Activated CD8-positive, alpha-beta T cell treated with anti-CD3 and anti-CD28 coated beads for 36 hours (primary cell): ENCODE results near the gene PHB1. TPM values are rescaled to one million over a fixed set of nuclear protein-coding genes. Genes with fewer than 3 reads are reported as not detected.

Source experiments
- ATAC-seq: fragments of 200-7000 bp; cut with Tn5 transposase; one replicate; pipeline ENCODE4 v1.10.0; 2021; ENCODE audit warnings: mild to moderate bottlenecking, moderate library complexity
- CTCF ChIA-PET: fragments of 350-600 bp; sonication (Branson Sonifier 250); formaldehyde crosslinking; loops from one replicate; lab custom pipeline; 2021; ENCODE audit warnings: antibody characterized with exemption; lab: Charles Lee
- POLR2A ChIA-PET: fragments of 350-600 bp; sonication (Branson Sonifier 250); formaldehyde crosslinking; loops from one replicate; lab custom pipeline; 2021; ENCODE audit warnings: antibody characterized with exemption; lab: Charles Lee
- DNase-seq: peaks from one replicate; pipeline ENCODE4 v3.0.0-alpha.2; 2020
- H3K27ac Mint-ChIP-seq: one replicate; pipeline ENCODE4 v1.8.0; 2021; ENCODE audit warnings: mild to moderate bottlenecking, mixed read lengths
- H3K27me3 Mint-ChIP-seq: one replicate; pipeline ENCODE4 v1.8.0; 2021; ENCODE audit warnings: mixed read lengths
- H3K36me3 Mint-ChIP-seq: one replicate; pipeline ENCODE4 v1.8.0; 2021; ENCODE audit warnings: low read depth, mixed read lengths
- H3K4me1 Mint-ChIP-seq: one replicate; pipeline ENCODE4 v1.8.0; 2021; ENCODE audit warnings: low read depth, mixed read lengths
- H3K4me3 Mint-ChIP-seq: one replicate; pipeline ENCODE4 v1.8.0; 2021; ENCODE audit warnings: mild to moderate bottlenecking, moderate library complexity, mixed read lengths
- H3K9me3 Mint-ChIP-seq: one replicate; pipeline ENCODE4 v1.8.0; 2021; ENCODE audit warnings: mixed read lengths
- CTCF ChIP-seq: fragments of 200-600 bp; IDR thresholded peaks from one replicate; pipeline ENCODE4 v1.8.0; 2022; ENCODE audit warnings: antibody characterized with exemption, mild to moderate bottlenecking
- intact Hi-C: fragments of 100-400 bp; cut with micrococcal nuclease; formaldehyde crosslinking; loops from one replicate; pipeline ENCODE4 v1.10.0; 2022
- total RNA-seq, 2 experiments: library from RNA; stranded (reverse); gene quantifications; one replicate each; pipeline ENCODE4 v1.2.3, GENCODE V29; 2021

Gene PHB1
- total RNA-seq, 2 experiments from 2014 or later: 363 to 381 TPM

DNA sequence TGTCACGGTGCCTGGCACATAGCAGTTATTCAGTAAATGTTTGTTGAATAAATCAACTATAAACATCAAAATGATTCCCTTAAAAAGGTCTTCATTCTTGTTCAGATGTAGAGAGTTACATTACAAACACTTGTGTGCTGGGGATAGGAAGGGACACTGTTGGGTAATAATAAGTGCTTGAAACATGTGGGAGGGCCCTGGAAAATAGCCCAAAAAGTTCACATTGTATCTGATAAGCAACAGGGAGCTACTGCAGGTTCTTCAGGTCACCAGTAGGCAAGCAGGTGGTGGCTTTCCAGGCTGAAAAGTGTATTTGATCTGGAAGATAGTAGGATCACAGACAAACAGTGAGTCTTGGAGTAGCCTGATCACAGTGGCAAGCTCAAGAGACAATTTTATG is 33.6 kb downstream of the PHB1 start:
- no peak for TF ChIP-seq CTCF
- intact Hi-C loops: no loop called here
- no peaks in the 10 kb centered on the region for H3K36me3 Mint-ChIP-seq
- no peak overlapping the region for H3K4me3 Mint-ChIP-seq
- H3K9me3 Mint-ChIP-seq: no peaks in the 10 kb centered on the region
- no peaks in the 10 kb centered on the region for H3K4me1 Mint-ChIP-seq
- ATAC-seq (no peak), DNase-seq (no peak)
- H3K27me3 Mint-ChIP-seq: no peaks in the 10 kb centered on the region
- POLR2A ChIA-PET: interaction anchor here (1.0 kb wide), 1 partner anchor 153 kb away, joined by 3 read pairs; no protein-coding TSS in a partner anchor
- no peak overlapping the region for H3K27ac Mint-ChIP-seq
- CTCF ChIA-PET: interaction anchor here (1.4 to 4.1 kb wide), 2 partner anchors 12 to 67 kb away, joined by 4 to 21 read pairs; no protein-coding TSS in a partner anchor

DNA sequence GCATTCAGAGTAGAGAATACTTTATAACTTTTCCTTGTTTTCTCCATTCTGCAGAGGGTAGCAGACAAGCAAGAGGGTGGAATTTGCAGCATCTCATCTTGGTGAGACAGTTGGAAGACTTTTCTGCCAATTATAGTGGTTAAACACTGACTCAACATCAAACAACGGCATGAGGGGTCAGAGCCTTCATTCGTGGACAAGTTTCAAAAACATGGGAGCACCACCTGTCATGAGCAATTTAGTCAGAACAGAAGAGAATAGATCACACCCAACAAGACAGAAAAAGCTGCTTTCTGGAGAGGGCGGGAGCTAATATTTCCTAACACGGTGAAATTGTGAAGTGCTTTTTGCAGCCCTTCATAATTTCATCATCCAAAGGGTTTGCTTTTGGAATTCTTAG is 34.8 kb downstream of the PHB1 start:
- intact Hi-C loops: no loop called here
- H3K36me3 Mint-ChIP-seq: no peaks in the 10 kb centered on the region
- H3K9me3 Mint-ChIP-seq: no peaks in the 10 kb centered on the region
- no peaks in the 10 kb centered on the region for H3K4me1 Mint-ChIP-seq
- ATAC-seq: no peak
- H3K27me3 Mint-ChIP-seq: no peaks in the 10 kb centered on the region
- H3K27ac Mint-ChIP-seq: no peak overlapping the region
- H3K4me3 Mint-ChIP-seq: no peak overlapping the region
- no peak for DNase-seq
- ChIA-PET CTCF (interaction anchor here (1.0 to 4.1 kb wide), 3 partner anchors 11 to 65 kb away, joined by 4 to 21 read pairs (median 5); no protein-coding TSS in a partner anchor), POLR2A (interaction anchor here (1.0 kb wide), 1 partner anchor 152 kb away, joined by 3 read pairs; no protein-coding TSS in a partner anchor)
- TF ChIP-seq CTCF: no peak

DNA sequence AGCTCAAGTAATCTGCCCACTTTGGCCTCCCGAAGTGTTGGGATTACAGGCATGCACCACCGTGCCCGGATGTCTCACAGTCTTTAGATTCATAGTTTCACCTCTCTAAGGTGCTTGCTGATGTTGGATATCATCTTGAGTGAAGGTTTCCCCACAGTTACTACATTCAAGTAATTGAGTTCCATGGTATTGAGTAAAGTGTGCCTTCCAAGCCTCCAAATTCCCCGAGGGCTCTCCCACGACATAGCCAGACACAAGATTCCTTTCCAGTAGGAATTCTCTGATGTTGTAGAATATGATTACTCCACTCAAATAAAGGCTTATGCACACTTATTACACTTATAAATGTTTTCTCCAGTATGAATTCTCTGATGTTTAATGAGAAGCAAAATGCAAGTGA is 36.4 kb downstream of the PHB1 start:
- H3K27ac Mint-ChIP-seq: no peak overlapping the region
- intact Hi-C loops: no loop called here
- no peak for TF ChIP-seq CTCF
- no peaks in the 10 kb centered on the region for H3K9me3 Mint-ChIP-seq
- no peak for ATAC-seq
- no peaks in the 10 kb centered on the region for H3K36me3 Mint-ChIP-seq
- H3K4me1 Mint-ChIP-seq: no peaks in the 10 kb centered on the region
- no peaks in the 10 kb centered on the region for H3K27me3 Mint-ChIP-seq
- ChIA-PET POLR2A (no interaction called here), CTCF (interaction anchor here (1.3 to 2.5 kb wide), 3 partner anchors 10 to 62 kb away, joined by 4 to 13 read pairs (median 8); no protein-coding TSS in a partner anchor)
- no peak for DNase-seq
- H3K4me3 Mint-ChIP-seq: no peak overlapping the region

- intact Hi-C loops: no loop called here
- no peak for DNase-seq
- no peaks in the 10 kb centered on the region for H3K4me1 Mint-ChIP-seq
- no peak overlapping the region for H3K27ac Mint-ChIP-seq
- no peaks in the 10 kb centered on the region for H3K27me3 Mint-ChIP-seq
- ChIA-PET POLR2A (no interaction called here), CTCF (no interaction called here)
- H3K4me3 Mint-ChIP-seq: no peak overlapping the region
- H3K36me3 Mint-ChIP-seq: no peaks in the 10 kb centered on the region
- H3K9me3 Mint-ChIP-seq: no peaks in the 10 kb centered on the region
- no peak for ATAC-seq
- no peak for TF ChIP-seq CTCF
Observed at GRCh38 chr17:49375544-49375943, 39.1 kb downstream of the PHB1 start.

DNA sequence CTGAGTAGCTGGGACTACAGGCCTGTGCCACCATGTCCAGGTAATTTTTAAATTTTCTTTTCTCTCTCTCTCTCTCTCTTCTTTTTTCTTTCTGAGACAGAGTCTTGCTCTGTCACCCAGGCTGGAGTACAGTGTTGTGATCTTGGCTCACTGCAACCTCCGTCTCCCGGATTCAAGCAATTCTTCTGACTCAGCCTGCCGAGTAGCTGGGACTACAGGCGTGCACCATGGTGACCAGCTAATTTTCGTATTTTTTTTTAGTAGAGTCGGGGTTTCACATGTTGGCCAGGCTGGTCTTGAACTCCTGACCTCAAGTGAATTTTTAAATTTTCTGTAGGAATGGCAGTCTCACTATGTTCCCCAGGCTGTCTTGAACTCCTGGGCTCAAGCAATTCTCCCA is 41.6 kb downstream of the PHB1 start:
- no peak for TF ChIP-seq CTCF
- ATAC-seq (no peak), DNase-seq (no peak)
- POLR2A ChIA-PET: interaction anchor here (1.0 kb wide), 1 partner anchor 27 kb away, joined by 3 read pairs; no protein-coding TSS in a partner anchor
- H3K36me3 Mint-ChIP-seq: no peaks in the 10 kb centered on the region
- intact Hi-C loops: no loop called here
- H3K27me3 Mint-ChIP-seq: no peaks in the 10 kb centered on the region
- CTCF ChIA-PET: interaction anchor here (0.9 kb wide), 1 partner anchor 13 kb away, joined by 4 read pairs; no protein-coding TSS in a partner anchor
- H3K4me1 Mint-ChIP-seq: peaks cover 1% of the 10 kb centered on the region
- H3K4me3 Mint-ChIP-seq: no peak overlapping the region
- H3K27ac Mint-ChIP-seq: no peak overlapping the region
- no peaks in the 10 kb centered on the region for H3K9me3 Mint-ChIP-seq
